Measurements from ENCODE around the gene ABI3BP. TPM values are rescaled to one million over a fixed set of nuclear protein-coding genes. Genes with fewer than 3 reads are reported as not detected.

The ABI3BP gene
- polyA plus RNA-seq, 6 donors from 2014 or later = 0.08 to 0.09 TPM; not detected in 4

GRCh38 chr3:100725935-100726513 is 267.2 kb downstream of the ABI3BP start:
- ATAC-seq (ENCODE audit: low read depth in 2 of 2) (no peak), DNase-seq (no peak)
- Mint-ChIP-seq H3K9me3 (peaks cover 0 to 4% (median 0%) of the 10 kb centered on the region in 7 donors), H3K27me3 (no peaks in the 10 kb centered on the region), H3K27ac (peak overlapping the region in 3 of 6 donors; percentile 9 to 79 (median 38)), H3K4me3 (no peak overlapping the region), H3K36me3 (peaks cover 16 to 26% of the 10 kb centered on the region in 2 donors), H3K4me1 (peaks cover 6 to 14% (median 6%) of the 10 kb centered on the region in 3 donors)

- Mint-ChIP-seq H3K4me1 (peaks cover 17 to 29% (median 26%) of the 10 kb centered on the region in 3 donors), H3K36me3 (peaks cover 28% of the 10 kb centered on the region in 2 donors), H3K9me3 (peaks cover 0 to 5% (median 0%) of the 10 kb centered on the region in 7 donors), H3K4me3 (no peak overlapping the region), H3K27ac (no peak overlapping the region), H3K27me3 (no peaks in the 10 kb centered on the region)
- ATAC-seq (ENCODE audit: low read depth in 2 of 2) (no peak), DNase-seq (no peak)
Measured at GRCh38 chr3:100720426-100720825, 272.8 kb downstream of the ABI3BP start.

GRCh38 chr3:100719136-100719535 is 274.1 kb downstream of the ABI3BP start:
- Mint-ChIP-seq H3K27ac (peak overlapping the region in 1 of 6 donors; percentile 20), H3K4me1 (peaks cover 24 to 35% (median 34%) of the 10 kb centered on the region in 3 donors), H3K4me3 (no peak overlapping the region), H3K27me3 (no peaks in the 10 kb centered on the region), H3K36me3 (peaks cover 36% of the 10 kb centered on the region in 2 donors), H3K9me3 (peaks cover 0 to 5% (median 0%) of the 10 kb centered on the region in 7 donors)
- DNase-seq = no peak
- no peak for ATAC-seq (ENCODE audit: low read depth in 2 of 2)

- H3K27ac Mint-ChIP-seq = peak overlapping the region in 1 of 6 donors; percentile 79
- ATAC-seq (ENCODE audit: low read depth in 2 of 2) (no peak), DNase-seq (no peak)
- H3K4me3 Mint-ChIP-seq = no peak overlapping the region
- H3K4me1 Mint-ChIP-seq = peaks cover 25 to 38% (median 37%) of the 10 kb centered on the region in 3 donors
- H3K36me3 Mint-ChIP-seq = peaks cover 36 to 43% of the 10 kb centered on the region in 2 donors
- peaks cover 0 to 5% (median 0%) of the 10 kb centered on the region in 7 donors for H3K9me3 Mint-ChIP-seq
- no peaks in the 10 kb centered on the region for H3K27me3 Mint-ChIP-seq
Measured at GRCh38 chr3:100717637-100718487, 275.4 kb downstream of the ABI3BP start.

GRCh38 chr3:100717063-100717462 is 276.2 kb downstream of the ABI3BP start:
- H3K27me3 Mint-ChIP-seq = no peaks in the 10 kb centered on the region
- H3K4me3 Mint-ChIP-seq = no peak overlapping the region
- peak overlapping the region in 3 of 6 donors; percentile 24 to 58 (median 44) for H3K27ac Mint-ChIP-seq
- peaks cover 0 to 5% (median 0%) of the 10 kb centered on the region in 7 donors for H3K9me3 Mint-ChIP-seq
- H3K4me1 Mint-ChIP-seq = peaks cover 28 to 46% (median 44%) of the 10 kb centered on the region in 3 donors
- ATAC-seq (ENCODE audit: low read depth in 2 of 2) (no peak), DNase-seq (no peak)
- H3K36me3 Mint-ChIP-seq = peaks cover 30 to 38% of the 10 kb centered on the region in 2 donors

GRCh38 chr3:100715176-100715575 is 278.0 kb downstream of the ABI3BP start:
- no peak for ATAC-seq (ENCODE audit: low read depth in 2 of 2)
- Mint-ChIP-seq H3K27ac (peak overlapping the region in 1 of 6 donors; percentile 10), H3K4me3 (no peak overlapping the region), H3K4me1 (peaks cover 40 to 64% (median 63%) of the 10 kb centered on the region in 3 donors), H3K36me3 (peaks cover 25 to 37% of the 10 kb centered on the region in 2 donors), H3K27me3 (no peaks in the 10 kb centered on the region), H3K9me3 (peaks cover 0 to 5% (median 0%) of the 10 kb centered on the region in 7 donors)
- DNase-seq = no peak

- Mint-ChIP-seq H3K27me3 (peaks cover 15 to 16% (median 15%) of the 10 kb centered on the region in 3 donors), H3K4me1 (peaks cover 38 to 53% (median 48%) of the 10 kb centered on the region in 3 donors), H3K9me3 (peaks cover 0 to 5% (median 0%) of the 10 kb centered on the region in 7 donors), H3K27ac (peak overlapping the region; percentile 39 to 97 (median 92)), H3K4me3 (peak overlapping the region; percentile 59 to 94 (median 90)), H3K36me3 (peaks cover 8 to 15% of the 10 kb centered on the region in 2 donors)
- ATAC-seq (ENCODE audit: low read depth in 2 of 2) (peak; percentile 18 to 28), DNase-seq (peak; percentile 14)
Measured at GRCh38 chr3:100710261-100710968, 282.8 kb downstream of the ABI3BP start.

GRCh38 chr3:100709842-100710260 is 283.4 kb downstream of the ABI3BP start:
- H3K9me3 Mint-ChIP-seq = peaks cover 0 to 5% (median 0%) of the 10 kb centered on the region in 7 donors
- peak in 1 of 2 donors; percentile 7 for ATAC-seq (ENCODE audit: low read depth in 2 of 2)

GRCh38 chr3:100708989-100709841 is 284.0 kb downstream of the ABI3BP start, which contains the start of gene TFG:
TFG (plus strand) TSS chr3:100709494; CDS start chr3:100713686, 4,192 bp downstream.
- H3K9me3 Mint-ChIP-seq = peaks cover 0 to 5% (median 0%) of the 10 kb centered on the region in 7 donors
- peak within 1 kb of the TSS; percentile 85 to 98 (median 93) for H3K4me3 Mint-ChIP-seq

More at GRCh38 chr3:100709842-100710260, 283.4 kb downstream of the ABI3BP start:
- Mint-ChIP-seq H3K4me3 (peak overlapping the region; percentile 59 to 94 (median 90)), H3K36me3 (peaks cover 3 to 9% of the 10 kb centered on the region in 2 donors), H3K27me3 (peaks cover 20 to 21% (median 21%) of the 10 kb centered on the region in 3 donors), H3K4me1 (peaks cover 33 to 48% (median 45%) of the 10 kb centered on the region in 3 donors), H3K27ac (peak overlapping the region; percentile 39 to 97 (median 92))
- peak; percentile 17 for DNase-seq

GRCh38 chr3:100708644-100708988 is 284.6 kb downstream of the ABI3BP start:
- Mint-ChIP-seq H3K36me3 (peaks cover 0 to 2% of the 10 kb centered on the region in 2 donors), H3K9me3 (peaks cover 0 to 5% (median 0%) of the 10 kb centered on the region in 7 donors), H3K27me3 (peaks cover 24 to 33% (median 28%) of the 10 kb centered on the region in 3 donors), H3K4me3 (peak overlapping the region; percentile 85 to 98 (median 93)), H3K4me1 (peaks cover 31 to 45% (median 43%) of the 10 kb centered on the region in 3 donors), H3K27ac (peak overlapping the region; percentile 96 to 99 (median 98))
- ATAC-seq (ENCODE audit: low read depth in 2 of 2) (no peak), DNase-seq (no peak)

More at GRCh38 chr3:100708989-100709841, 284.0 kb downstream of the ABI3BP start, which contains the start of gene TFG:
- Mint-ChIP-seq H3K4me1 (peaks cover 31 to 45% (median 43%) of the 10 kb centered on the region in 3 donors), H3K27me3 (peaks cover 22 to 27% (median 22%) of the 10 kb centered on the region in 3 donors), H3K27ac (peak within 1 kb of the TSS; percentile 96 to 99 (median 98)), H3K36me3 (peaks cover 0 to 7% of the 10 kb centered on the region in 2 donors)
- peak; percentile 97 for DNase-seq
- ATAC-seq (ENCODE audit: low read depth in 2 of 2) = peak; percentile 87 to 88

- peaks cover 18 to 27% (median 26%) of the 10 kb centered on the region in 3 donors for H3K4me1 Mint-ChIP-seq
- H3K27ac Mint-ChIP-seq = no peak overlapping the region
- H3K4me3 Mint-ChIP-seq = no peak overlapping the region
- H3K36me3 Mint-ChIP-seq = no peaks in the 10 kb centered on the region
- ATAC-seq (ENCODE audit: low read depth in 2 of 2) = no peak
- DNase-seq = no peak
- peaks cover 38 to 47% (median 39%) of the 10 kb centered on the region in 3 donors for H3K27me3 Mint-ChIP-seq
- peaks cover 0 to 5% (median 0%) of the 10 kb centered on the region in 7 donors for H3K9me3 Mint-ChIP-seq
Measured at GRCh38 chr3:100706365-100706764, 286.9 kb downstream of the ABI3BP start.

- no peak for DNase-seq
- no peak for ATAC-seq (ENCODE audit: low read depth in 2 of 2)
- Mint-ChIP-seq H3K27me3 (peaks cover 53 to 61% (median 60%) of the 10 kb centered on the region in 3 donors), H3K36me3 (no peaks in the 10 kb centered on the region), H3K4me1 (peaks cover 6 to 8% (median 7%) of the 10 kb centered on the region in 3 donors), H3K9me3 (peaks cover 0 to 5% (median 0%) of the 10 kb centered on the region in 7 donors), H3K27ac (no peak overlapping the region), H3K4me3 (no peak overlapping the region)
Measured at GRCh38 chr3:100703865-100704264, 289.4 kb downstream of the ABI3BP start.
